Measurements from ENCODE around the gene SYCN. TPM values are rescaled to one million over a fixed set of nuclear protein-coding genes. Genes with fewer than 3 reads are reported as not detected.

The SYCN gene
- total RNA-seq, 3 donors from 2014 or later (not counting 1 experiment from before 2014, with no cell fraction given): not detected

DNA sequence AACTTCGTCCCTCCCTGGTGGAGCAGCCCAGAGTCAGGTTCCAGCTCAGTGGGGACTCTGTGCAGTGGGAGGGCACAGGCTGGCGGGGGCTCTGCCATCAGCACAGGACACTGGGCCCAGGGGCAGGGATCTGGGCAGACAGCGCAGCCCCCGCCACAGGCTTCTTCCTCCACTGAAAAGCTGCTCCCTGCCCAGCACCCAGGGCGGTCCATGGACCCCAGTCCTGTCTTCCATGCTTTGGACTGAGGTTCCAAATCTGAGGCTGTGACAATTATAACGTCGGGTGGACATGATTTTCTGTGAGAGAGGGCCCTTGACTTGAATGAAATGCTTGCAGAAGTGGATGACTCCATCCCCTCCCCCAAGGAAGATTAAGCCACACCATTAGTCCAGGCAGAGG, 28.5 kb downstream of the SYCN start:
- no peak for ATAC-seq
- Mint-ChIP-seq H3K36me3 (no peaks in the 10 kb centered on the region), H3K9me3 (no peaks in the 10 kb centered on the region), H3K4me3 (no peak overlapping the region), H3K4me1 (no peaks in the 10 kb centered on the region), H3K27ac (no peak overlapping the region), H3K27me3 (ENCODE audit: low read depth in 2 of 2) (no peaks in the 10 kb centered on the region)
- H3K9me3 ChIP-seq (ENCODE audit: control insufficient read depth, insufficient read depth, low read length): no peaks in the 10 kb centered on the region
- H3K36me3 ChIP-seq (ENCODE audit: control insufficient read depth, insufficient read depth, low read length): peaks cover 21% of the 10 kb centered on the region
- no peaks in the 10 kb centered on the region for H3K27me3 ChIP-seq (ENCODE audit: control insufficient read depth, insufficient read depth, low read length)
- no peaks in the 10 kb centered on the region for H3K4me1 ChIP-seq (ENCODE audit: control insufficient read depth, insufficient read depth, low read length)
- no peak for DNase-seq
- H3K4me3 ChIP-seq (ENCODE audit: low read length): no peak overlapping the region
- intact Hi-C loops (cut with micrococcal nuclease): no loop called here
- H3K27ac ChIP-seq (ENCODE audit: low read length): no peak overlapping the region
- 98% methylated on average over 7 of the region's 7 CpGs for WGBS (ENCODE audit: insufficient coverage)
- TF ChIP-seq, protein P1, sequence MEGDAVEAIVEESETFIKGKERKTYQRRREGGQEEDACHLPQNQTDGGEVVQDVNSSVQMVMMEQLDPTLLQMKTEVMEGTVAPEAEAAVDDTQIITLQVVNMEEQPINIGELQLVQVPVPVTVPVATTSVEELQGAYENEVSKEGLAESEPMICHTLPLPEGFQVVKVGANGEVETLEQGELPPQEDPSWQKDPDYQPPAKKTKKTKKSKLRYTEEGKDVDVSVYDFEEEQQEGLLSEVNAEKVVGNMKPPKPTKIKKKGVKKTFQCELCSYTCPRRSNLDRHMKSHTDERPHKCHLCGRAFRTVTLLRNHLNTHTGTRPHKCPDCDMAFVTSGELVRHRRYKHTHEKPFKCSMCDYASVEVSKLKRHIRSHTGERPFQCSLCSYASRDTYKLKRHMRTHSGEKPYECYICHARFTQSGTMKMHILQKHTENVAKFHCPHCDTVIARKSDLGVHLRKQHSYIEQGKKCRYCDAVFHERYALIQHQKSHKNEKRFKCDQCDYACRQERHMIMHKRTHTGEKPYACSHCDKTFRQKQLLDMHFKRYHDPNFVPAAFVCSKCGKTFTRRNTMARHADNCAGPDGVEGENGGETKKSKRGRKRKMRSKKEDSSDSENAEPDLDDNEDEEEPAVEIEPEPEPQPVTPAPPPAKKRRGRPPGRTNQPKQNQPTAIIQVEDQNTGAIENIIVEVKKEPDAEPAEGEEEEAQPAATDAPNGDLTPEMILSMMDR (IDR thresholded peaks at IDR 0.05): no peak

DNA sequence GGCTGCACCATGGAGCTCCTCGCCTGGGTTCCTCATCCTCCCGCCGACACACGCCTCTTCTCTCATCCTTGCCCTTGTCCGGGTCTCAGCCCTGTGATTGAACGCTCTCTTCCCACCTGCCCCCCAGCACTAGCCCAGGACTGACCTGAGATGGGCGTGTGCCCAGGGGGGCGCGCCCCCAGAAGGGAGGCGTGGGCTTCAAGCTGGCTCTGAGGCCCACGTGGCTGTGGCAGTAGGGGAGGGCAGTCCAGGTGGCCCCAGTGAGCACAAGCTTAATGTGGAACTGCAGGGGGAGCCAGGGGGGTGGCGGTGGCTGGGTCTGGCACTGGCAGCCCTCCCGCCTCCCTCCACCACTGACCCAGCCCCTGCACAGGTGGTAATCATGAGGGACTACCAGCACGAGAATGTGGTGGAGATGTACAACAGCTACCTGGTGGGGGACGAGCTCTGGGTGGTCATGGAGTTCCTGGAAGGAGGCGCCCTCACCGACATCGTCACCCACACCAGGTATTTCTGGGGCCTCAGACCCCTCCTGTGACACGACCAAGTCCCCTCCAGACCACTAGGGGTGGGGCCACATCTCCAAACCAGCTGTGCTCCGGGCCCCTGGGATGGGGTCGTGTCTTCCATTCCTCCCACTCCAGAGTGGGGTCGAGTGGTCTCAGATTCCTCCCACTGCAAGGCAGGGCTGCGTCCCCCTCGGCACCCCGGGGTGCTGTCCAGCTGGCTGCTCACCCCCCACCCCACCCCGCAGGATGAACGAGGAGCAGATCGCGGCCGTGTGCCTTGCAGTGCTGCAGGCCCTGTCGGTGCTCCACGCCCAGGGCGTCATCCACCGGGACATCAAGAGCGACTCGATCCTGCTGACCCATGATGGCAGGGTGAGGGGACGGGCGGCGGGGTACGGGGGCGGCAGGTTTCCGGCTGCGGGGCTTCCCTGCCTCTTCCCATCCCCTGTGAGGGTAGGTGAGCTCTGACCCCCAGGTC, 29.2 kb downstream of the SYCN start:
- 96% methylated on average over 42 of the region's 43 CpGs for WGBS (ENCODE audit: insufficient coverage)
- Mint-ChIP-seq H3K4me1 (no peaks in the 10 kb centered on the region), H3K4me3 (no peak overlapping the region), H3K36me3 (no peaks in the 10 kb centered on the region), H3K9me3 (no peaks in the 10 kb centered on the region), H3K27me3 (ENCODE audit: low read depth in 2 of 2) (no peaks in the 10 kb centered on the region), H3K27ac (no peak overlapping the region)
- H3K36me3 ChIP-seq (ENCODE audit: control insufficient read depth, insufficient read depth, low read length): peaks cover 24% of the 10 kb centered on the region
- DNase-seq (no peak), ATAC-seq (no peak)
- intact Hi-C loops (cut with micrococcal nuclease): no loop called here
- H3K4me1 ChIP-seq (ENCODE audit: control insufficient read depth, insufficient read depth, low read length): no peaks in the 10 kb centered on the region
- no peaks in the 10 kb centered on the region for H3K9me3 ChIP-seq (ENCODE audit: control insufficient read depth, insufficient read depth, low read length)
- no peaks in the 10 kb centered on the region for H3K27me3 ChIP-seq (ENCODE audit: control insufficient read depth, insufficient read depth, low read length)
- no peak overlapping the region for H3K27ac ChIP-seq (ENCODE audit: low read length)
- H3K4me3 ChIP-seq (ENCODE audit: low read length): no peak overlapping the region
- TF ChIP-seq, protein P1 (IDR thresholded peaks at IDR 0.05): no peak

DNA sequence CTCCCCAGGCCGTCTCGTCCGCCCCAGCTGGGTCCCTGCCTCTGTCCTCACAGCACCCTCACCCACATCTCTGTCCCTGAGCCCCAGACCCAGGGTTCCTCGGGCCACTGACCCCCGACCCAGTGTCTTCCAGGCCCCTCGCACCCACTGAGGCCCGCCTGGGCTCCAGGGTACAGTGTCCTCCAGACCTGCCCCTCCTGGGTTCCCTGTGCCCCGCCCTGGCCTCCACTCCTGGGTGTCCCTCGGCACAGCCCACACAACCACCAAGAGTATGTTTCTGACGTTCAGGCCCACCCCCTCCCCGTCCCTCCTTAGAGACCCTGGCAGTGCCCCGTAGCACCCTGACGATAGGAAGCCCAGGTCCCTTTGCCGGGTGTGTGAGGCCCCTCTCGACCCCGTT, 29.9 kb downstream of the SYCN start:
- Mint-ChIP-seq H3K9me3 (no peaks in the 10 kb centered on the region), H3K4me1 (no peaks in the 10 kb centered on the region), H3K36me3 (no peaks in the 10 kb centered on the region), H3K4me3 (no peak overlapping the region), H3K27me3 (ENCODE audit: low read depth in 2 of 2) (no peaks in the 10 kb centered on the region), H3K27ac (no peak overlapping the region)
- WGBS (ENCODE audit: insufficient coverage): 95% methylated on average over 16 of the region's 16 CpGs
- Histone ChIP-seq H3K4me3 (ENCODE audit: low read length) (no peak overlapping the region), H3K4me1 (ENCODE audit: control insufficient read depth, insufficient read depth, low read length) (no peaks in the 10 kb centered on the region), H3K27ac (ENCODE audit: low read length) (no peak overlapping the region), H3K27me3 (ENCODE audit: control insufficient read depth, insufficient read depth, low read length) (no peaks in the 10 kb centered on the region), H3K36me3 (ENCODE audit: control insufficient read depth, insufficient read depth, low read length) (peaks cover 24% of the 10 kb centered on the region), H3K9me3 (ENCODE audit: control insufficient read depth, insufficient read depth, low read length) (no peaks in the 10 kb centered on the region)
- TF ChIP-seq, protein P1 (IDR thresholded peaks at IDR 0.05): no peak
- ATAC-seq (no peak), DNase-seq (no peak)
- intact Hi-C loops (cut with micrococcal nuclease): no loop called here

Measured in natural killer cell (primary cell).